Suprapubic skin (tissue), 4 donors: Measurements from ENCODE around the gene EXOSC2. TPM values are rescaled to one million over a fixed set of nuclear protein-coding genes. Genes with fewer than 3 reads are reported as not detected.

Source experiments
- DNase-seq, 2 donors: peaks; one replicate each; pipeline ENCODE4 v3.0.0-alpha.2; 2019; ENCODE audit warnings: low spot score in 2 of 2
- H3K27ac ChIP-seq: fragments of 200-600 bp; sonication (generic); one replicate; pipeline ENCODE4 v1.5.1; 2019
- H3K27me3 ChIP-seq: fragments of 200-600 bp; sonication (generic); one replicate; pipeline ENCODE4 v1.5.1; 2019
- H3K36me3 ChIP-seq: fragments of 200-600 bp; sonication (generic); one replicate; pipeline ENCODE4 v1.5.1; 2019
- H3K4me1 ChIP-seq: fragments of 200-600 bp; sonication (generic); one replicate; pipeline ENCODE4 v1.5.1; 2019
- H3K4me3 ChIP-seq: fragments of 200-600 bp; sonication (generic); one replicate; pipeline ENCODE4 v1.5.1; 2019; ENCODE audit warnings: mild to moderate bottlenecking
- H3K9me3 ChIP-seq: fragments of 200-600 bp; sonication (generic); one replicate; pipeline ENCODE4 v1.5.1; 2019
- EP300 ChIP-seq: sonication (generic); formaldehyde crosslinking; IDR thresholded peaks from one replicate; pipeline ENCODE4 v1.6.1; 2017; ENCODE audit warnings: antibody characterized with exemption
- POLR2A ChIP-seq, 2 donors: fragments of 450-650 bp; IDR thresholded peaks; one replicate each; pipeline ENCODE4 v1.6.1; 2017; ENCODE audit warnings: antibody characterized with exemption in 2 of 2, mild to moderate bottlenecking in 2 of 2, moderate library complexity in 2 of 2
- POLR2AphosphoS5 ChIP-seq, 3 donors: sonication (generic); formaldehyde crosslinking; IDR thresholded peaks; one replicate each; pipeline ENCODE4 v1.6.1; 2017; ENCODE audit warnings: antibody characterized with exemption in 3 of 3
- WGBS: methylation state at CpG from one replicate; pipeline ENCODE4 v1.1.5; 2018; 5-methylcytosine and 5-hydroxymethylcytosine counted together
- total RNA-seq, 4 donors: library from RNA; depleted of rRNA; stranded (reverse); fragments of >200 nt; gene quantifications; one replicate each; pipeline ENCODE4 v1.1.0, GENCODE V29; 2016
- TF ChIP-seq, protein P1 (sequence below), 2 donors: fragments of 200-600 bp in 1 of 2; fragments of 450-650 bp in 1 of 2; sonication (generic) in 1 of 2; IDR thresholded peaks; one replicate each; pipeline ENCODE4 v1.5.1; 2016 to 2019; ENCODE audit warnings: antibody characterized with exemption in 2 of 2, mild to moderate bottlenecking in 1 of 2, moderate library complexity in 1 of 2

EXOSC2 gene
- total RNA-seq, 4 donors from 2014 or later, result 19.5 to 30.4 (median 23.8) TPM

DNA sequence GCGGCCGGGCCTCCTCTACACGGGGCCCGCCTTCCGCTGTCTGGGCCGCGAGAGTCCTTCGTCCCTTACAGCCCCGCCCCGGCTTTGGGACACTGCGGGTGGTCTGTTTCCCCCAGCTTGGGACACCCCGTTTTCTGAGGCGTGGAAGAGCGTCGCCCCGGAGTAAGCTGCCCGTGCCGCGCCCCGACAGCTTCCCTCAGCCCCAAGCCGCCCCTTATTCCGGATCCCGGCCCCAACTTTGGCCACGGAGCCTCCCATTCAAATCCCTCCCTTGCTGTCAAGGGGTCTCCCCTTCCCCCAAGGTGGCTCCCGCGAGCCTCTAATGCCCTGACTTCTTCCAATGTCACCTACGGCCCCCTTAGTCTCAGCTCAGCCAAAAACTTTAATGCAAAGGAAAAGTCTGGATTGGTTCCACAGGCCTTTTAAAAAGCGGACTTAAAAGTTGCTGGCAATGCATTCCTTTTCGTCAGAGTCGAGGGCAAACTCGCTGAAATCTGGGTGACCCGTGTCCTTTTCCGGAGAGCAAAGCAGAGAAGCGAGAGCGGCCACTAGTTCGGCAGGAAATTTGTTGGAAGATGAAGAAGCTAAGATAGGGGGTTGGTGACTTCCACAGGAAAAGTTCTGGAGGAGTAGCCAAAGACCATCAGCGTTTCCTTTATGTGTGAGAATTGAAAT lies 19.8 kb downstream of the EXOSC2 start:
- peak overlapping the region; percentile 98 for H3K27ac ChIP-seq
- no peaks in the 10 kb centered on the region for H3K36me3 ChIP-seq
- peak overlapping the region; percentile 94 for H3K4me3 ChIP-seq
- H3K27me3 ChIP-seq, result no peaks in the 10 kb centered on the region
- no peak for DNase-seq
- TF ChIP-seq POLR2AphosphoS5 (IDR thresholded peaks at IDR 0.05) (no peak), EP300 (no peak), POLR2A (IDR thresholded peaks at IDR 0.05) (no peak)
- TF ChIP-seq, protein P1, sequence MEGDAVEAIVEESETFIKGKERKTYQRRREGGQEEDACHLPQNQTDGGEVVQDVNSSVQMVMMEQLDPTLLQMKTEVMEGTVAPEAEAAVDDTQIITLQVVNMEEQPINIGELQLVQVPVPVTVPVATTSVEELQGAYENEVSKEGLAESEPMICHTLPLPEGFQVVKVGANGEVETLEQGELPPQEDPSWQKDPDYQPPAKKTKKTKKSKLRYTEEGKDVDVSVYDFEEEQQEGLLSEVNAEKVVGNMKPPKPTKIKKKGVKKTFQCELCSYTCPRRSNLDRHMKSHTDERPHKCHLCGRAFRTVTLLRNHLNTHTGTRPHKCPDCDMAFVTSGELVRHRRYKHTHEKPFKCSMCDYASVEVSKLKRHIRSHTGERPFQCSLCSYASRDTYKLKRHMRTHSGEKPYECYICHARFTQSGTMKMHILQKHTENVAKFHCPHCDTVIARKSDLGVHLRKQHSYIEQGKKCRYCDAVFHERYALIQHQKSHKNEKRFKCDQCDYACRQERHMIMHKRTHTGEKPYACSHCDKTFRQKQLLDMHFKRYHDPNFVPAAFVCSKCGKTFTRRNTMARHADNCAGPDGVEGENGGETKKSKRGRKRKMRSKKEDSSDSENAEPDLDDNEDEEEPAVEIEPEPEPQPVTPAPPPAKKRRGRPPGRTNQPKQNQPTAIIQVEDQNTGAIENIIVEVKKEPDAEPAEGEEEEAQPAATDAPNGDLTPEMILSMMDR (IDR thresholded peaks at IDR 0.05), result no peak
- H3K4me1 ChIP-seq, result peaks cover 39% of the 10 kb centered on the region
- no peaks in the 10 kb centered on the region for H3K9me3 ChIP-seq
- WGBS, result under 1% methylated on average over 34 of the region's 37 CpGs

DNA sequence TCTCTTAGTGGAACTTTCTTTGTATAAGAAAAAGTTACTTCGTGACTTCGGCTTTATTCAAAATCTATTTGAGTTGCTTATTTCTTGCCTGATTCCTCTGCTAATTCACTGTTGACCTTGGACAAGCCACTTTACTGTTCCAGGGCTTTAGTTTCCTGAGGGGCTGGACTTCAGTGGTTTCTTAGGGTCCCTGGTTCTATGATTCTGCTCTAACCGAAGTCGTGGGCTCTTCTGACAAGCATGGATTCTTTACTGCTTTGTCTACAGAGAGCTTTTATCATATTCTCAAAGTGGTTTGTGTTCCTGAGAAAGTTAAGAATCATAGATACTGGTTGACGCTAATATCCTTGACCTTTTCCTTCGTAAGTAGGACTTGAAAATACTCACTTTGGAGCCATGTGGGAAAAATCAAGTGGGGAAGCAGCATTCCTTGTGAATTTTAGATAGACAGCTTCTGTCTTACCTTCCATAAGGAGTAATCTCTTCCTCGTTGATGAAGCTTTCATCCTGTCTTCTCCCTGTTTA lies 21.1 kb downstream of the EXOSC2 start:
- Histone ChIP-seq H3K4me1 (peaks cover 39% of the 10 kb centered on the region), H3K4me3 (peak overlapping the region; percentile 94), H3K27ac (no peak overlapping the region), H3K9me3 (no peaks in the 10 kb centered on the region), H3K27me3 (no peaks in the 10 kb centered on the region), H3K36me3 (no peaks in the 10 kb centered on the region)
- DNase-seq, result no peak
- TF ChIP-seq EP300, result no peak
- TF ChIP-seq POLR2AphosphoS5 (IDR thresholded peaks at IDR 0.05), result no peak
- TF ChIP-seq, protein P1 (IDR thresholded peaks at IDR 0.05), result no peak
- no peak for TF ChIP-seq POLR2A (IDR thresholded peaks at IDR 0.05)
- 32% methylated on average over 7 of the region's 7 CpGs for WGBS

DNA sequence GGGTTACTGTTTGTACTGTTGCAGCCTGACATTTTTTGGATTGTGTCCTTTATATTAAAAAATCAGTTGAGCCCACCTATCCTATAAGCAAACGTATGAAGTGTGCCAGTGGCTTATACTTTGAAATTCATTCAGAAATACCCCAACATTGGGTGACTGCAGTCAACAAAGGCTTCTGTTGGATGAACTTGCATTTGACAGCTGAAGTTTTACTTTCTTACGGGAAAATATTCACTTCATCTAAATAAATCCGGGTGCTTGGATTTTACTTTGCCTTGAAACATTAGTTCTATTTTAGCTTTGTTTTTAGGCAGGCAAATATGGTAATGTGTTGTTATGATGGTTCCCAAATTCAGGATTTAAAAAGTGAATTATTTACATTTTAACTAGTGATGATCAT lies 21.7 kb downstream of the EXOSC2 start:
- Histone ChIP-seq H3K27ac (no peak overlapping the region), H3K36me3 (no peaks in the 10 kb centered on the region), H3K4me3 (peak overlapping the region; percentile 94), H3K4me1 (peaks cover 39% of the 10 kb centered on the region), H3K9me3 (no peaks in the 10 kb centered on the region), H3K27me3 (no peaks in the 10 kb centered on the region)
- 19% methylated on average over 3 of the region's 3 CpGs for WGBS
- no peak for DNase-seq
- no peak for TF ChIP-seq EP300
- no peak for TF ChIP-seq POLR2A (IDR thresholded peaks at IDR 0.05)
- TF ChIP-seq POLR2AphosphoS5 (IDR thresholded peaks at IDR 0.05), result no peak
- TF ChIP-seq, protein P1 (IDR thresholded peaks at IDR 0.05), result no peak

DNA sequence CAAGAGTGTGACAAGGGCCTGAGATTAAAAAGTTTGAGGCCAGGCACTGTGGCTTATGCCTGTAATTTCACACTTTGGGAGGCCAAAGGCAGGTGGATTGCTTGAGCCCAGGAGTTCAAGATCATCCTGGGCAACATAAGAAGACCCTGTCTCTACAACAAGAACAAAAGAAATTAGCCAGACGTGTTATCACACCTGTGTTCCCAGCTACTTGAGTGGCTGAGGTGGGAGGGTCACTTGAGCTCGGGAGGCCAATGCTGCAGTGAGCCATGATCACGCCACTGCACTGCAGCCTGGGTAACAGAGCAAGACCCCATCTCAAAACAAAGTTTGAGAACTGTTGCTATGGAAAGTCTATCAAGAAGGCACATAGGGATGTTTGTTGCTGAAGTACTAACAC lies 25.0 kb downstream of the EXOSC2 start:
- DNase-seq, result no peak
- TF ChIP-seq, protein P1 (IDR thresholded peaks at IDR 0.05), result no peak
- TF ChIP-seq EP300, result no peak
- TF ChIP-seq POLR2AphosphoS5 (IDR thresholded peaks at IDR 0.05), result no peak
- TF ChIP-seq POLR2A (IDR thresholded peaks at IDR 0.05), result no peak

DNA sequence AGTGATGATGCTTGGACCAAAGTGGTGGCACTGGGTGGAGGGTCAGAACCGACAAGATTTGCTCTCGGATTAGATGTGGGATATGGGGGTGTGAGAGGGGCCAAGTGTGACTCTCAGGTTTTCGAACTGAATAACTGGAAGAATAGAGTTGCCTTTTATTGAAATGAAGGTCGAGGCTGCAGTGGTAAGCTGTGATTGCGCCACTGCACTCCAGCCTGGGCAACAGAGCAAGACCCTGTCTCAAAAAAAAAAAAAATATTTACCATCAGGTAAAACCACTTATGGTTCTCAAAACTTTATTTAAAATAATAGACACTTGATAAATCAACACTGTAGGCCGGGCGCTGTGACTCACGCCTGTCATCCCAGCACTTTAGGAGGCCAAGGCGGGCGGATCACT lies 27.2 kb downstream of the EXOSC2 start:
- DNase-seq, result no peak
- H3K36me3 ChIP-seq, result no peaks in the 10 kb centered on the region
- TF ChIP-seq EP300 (no peak), POLR2AphosphoS5 (IDR thresholded peaks at IDR 0.05) (no peak), POLR2A (IDR thresholded peaks at IDR 0.05) (no peak)
- TF ChIP-seq, protein P1 (IDR thresholded peaks at IDR 0.05), result no peak
- H3K27me3 ChIP-seq, result no peaks in the 10 kb centered on the region
- peaks cover 11% of the 10 kb centered on the region for H3K4me1 ChIP-seq
- no peak overlapping the region for H3K4me3 ChIP-seq
- 95% methylated on average over 10 of the region's 10 CpGs for WGBS
- H3K9me3 ChIP-seq, result no peaks in the 10 kb centered on the region
- H3K27ac ChIP-seq, result no peak overlapping the region

More for the DNA sequence above, 25.0 kb downstream of the EXOSC2 start:
- H3K4me3 ChIP-seq, result no peak overlapping the region
- no peaks in the 10 kb centered on the region for H3K9me3 ChIP-seq
- H3K36me3 ChIP-seq, result no peaks in the 10 kb centered on the region
- H3K27ac ChIP-seq, result no peak overlapping the region
- no peaks in the 10 kb centered on the region for H3K27me3 ChIP-seq
- WGBS, result 92% methylated on average over 3 of the region's 3 CpGs
- peaks cover 33% of the 10 kb centered on the region for H3K4me1 ChIP-seq
